ENCODE data around the gene RPA3.

Gene RPA3

GRCh38 chr7:7718492-7718891, at the start of gene RPA3:
RPA3 (minus strand) TSS chr7:7718607; CDS start chr7:7640418, 78,189 bp downstream.
- DNase-seq: no peak

GRCh38 chr7:7766671-7767070, 48.3 kb upstream of the RPA3 start:
- DNase-seq: no peak

- DNase-seq: peak; percentile 29
These were observed 47.0 kb upstream of the RPA3 start for GRCh38 chr7:7765422-7765821.

- DNase-seq: no peak
These were observed 46.4 kb upstream of the RPA3 start for GRCh38 chr7:7764520-7765396.

- peak; percentile 63 for DNase-seq
These were observed 43.8 kb upstream of the RPA3 start for GRCh38 chr7:7761974-7762779.

- peak; percentile 76 for DNase-seq
These were observed 43.0 kb upstream of the RPA3 start for GRCh38 chr7:7761340-7761973.

GRCh38 chr7:7757576-7757975, 39.2 kb upstream of the RPA3 start:
- DNase-seq: no peak

GRCh38 chr7:7756577-7756976, 38.2 kb upstream of the RPA3 start:
- DNase-seq: no peak

GRCh38 chr7:7751243-7752092, 33.1 kb upstream of the RPA3 start:
- no peak for DNase-seq

GRCh38 chr7:7750571-7751242, 32.3 kb upstream of the RPA3 start:
- DNase-seq: no peak

- no peak for DNase-seq
These were observed 28.1 kb upstream of the RPA3 start for GRCh38 chr7:7746458-7746857.

GRCh38 chr7:7745966-7746365, 27.6 kb upstream of the RPA3 start:
- DNase-seq: no peak

- DNase-seq: no peak
These were observed 26.9 kb upstream of the RPA3 start for GRCh38 chr7:7745258-7745657.

GRCh38 chr7:7742223-7742622, 23.8 kb upstream of the RPA3 start:
- DNase-seq: no peak

- no peak for DNase-seq
These were observed 21.6 kb upstream of the RPA3 start for GRCh38 chr7:7740037-7740355.

- DNase-seq: no peak
These were observed 21.0 kb upstream of the RPA3 start for GRCh38 chr7:7739204-7740036.

GRCh38 chr7:7738622-7739021, 20.2 kb upstream of the RPA3 start:
- DNase-seq: no peak

- no peak for DNase-seq
These were observed 19.8 kb upstream of the RPA3 start for GRCh38 chr7:7738177-7738576.

GRCh38 chr7:7737674-7738073, 19.3 kb upstream of the RPA3 start:
- no peak for DNase-seq

- no peak for DNase-seq
These were observed 18.3 kb upstream of the RPA3 start for GRCh38 chr7:7736671-7737070.

GRCh38 chr7:7732621-7733281, 14.3 kb upstream of the RPA3 start:
- peak; percentile 36 for DNase-seq
